HL-60 (cell line): Measurements from ENCODE around the gene DMAP1.

Source experiments
- CTCF ChIP-seq: IDR thresholded peaks from one replicate; pipeline ENCODE4 v1.5.1; 2011; ENCODE audit warnings: low read length, control low read depth, inconsistent platforms; ENCODE audit not compliant: insufficient read depth
- GABPA ChIP-seq: IDR thresholded peaks from 2 replicates; pipeline ENCODE4 v1.6.1; 2012; ENCODE audit warnings: low read depth
- POLR2AphosphoS5 ChIP-seq: IDR thresholded peaks from 2 replicates; pipeline ENCODE4 v1.6.1; 2012; ENCODE audit warnings: low read depth
- REST ChIP-seq: IDR thresholded peaks from 2 replicates; pipeline ENCODE4 v1.6.1; 2012; ENCODE audit warnings: low read depth; ENCODE audit not compliant: insufficient replicate concordance
- SPI1 ChIP-seq: IDR thresholded peaks from 2 replicates; pipeline ENCODE4 v1.6.1; 2012; ENCODE audit warnings: low read depth, mild to moderate bottlenecking, borderline replicate concordance

- TF ChIP-seq CTCF = no peak
- TF ChIP-seq POLR2AphosphoS5 = no peak
- TF ChIP-seq REST = no peak
- no peak for TF ChIP-seq GABPA
- no peak for TF ChIP-seq SPI1
These were observed 36.3 kb downstream of the DMAP1 start for GRCh38 chr1:44249543-44249942.
